Muscle of arm (tissue), 12 donors: ENCODE measurements around the gene CDH4. TPM values are rescaled to one million over a fixed set of nuclear protein-coding genes. Genes with fewer than 3 reads are reported as not detected.

Experiments
- DNase-seq: peaks from one replicate; pipeline ENCODE4 v3.0.0-alpha.2; 2013
- polyA plus RNA-seq, 12 donors: library from polyadenylated mRNA; unstranded; fragments of 120-200 nt; gene quantifications; one replicate each; pipeline ENCODE4 v1.2.1, GENCODE V29; 2013; ENCODE audit not compliant: insufficient read length in 12 of 12

Gene CDH4
- polyA plus RNA-seq, 12 donors: 0.79 to 1.4 (median 1.0) TPM; not detected in 2

- DNase-seq: no peak
These were observed 305.6 kb downstream of the CDH4 start for GRCh38 chr20:61557621-61558020.

- DNase-seq: no peak
These were observed 306.7 kb downstream of the CDH4 start for GRCh38 chr20:61558726-61559125.

GRCh38 chr20:61559706-61560315 lies 307.8 kb downstream of the CDH4 start:
- no peak for DNase-seq

GRCh38 chr20:61560361-61560853 lies 308.3 kb downstream of the CDH4 start:
- DNase-seq: no peak

- no peak for DNase-seq
These were observed 309.2 kb downstream of the CDH4 start for GRCh38 chr20:61561111-61561830.

GRCh38 chr20:61562491-61562890 lies 310.4 kb downstream of the CDH4 start:
- no peak for DNase-seq

GRCh38 chr20:61562897-61563504 lies 310.9 kb downstream of the CDH4 start:
- DNase-seq: no peak

GRCh38 chr20:61564628-61565027 lies 312.6 kb downstream of the CDH4 start:
- DNase-seq: no peak

GRCh38 chr20:61565791-61566190 lies 313.7 kb downstream of the CDH4 start:
- no peak for DNase-seq

- DNase-seq: no peak
These were observed 314.6 kb downstream of the CDH4 start for GRCh38 chr20:61566691-61567090.

- no peak for DNase-seq
These were observed 315.1 kb downstream of the CDH4 start for GRCh38 chr20:61567204-61567603.

- DNase-seq: no peak
These were observed 317.8 kb downstream of the CDH4 start for GRCh38 chr20:61569825-61570224.

GRCh38 chr20:61570646-61571195 lies 318.7 kb downstream of the CDH4 start:
- no peak for DNase-seq

- no peak for DNase-seq
These were observed 319.2 kb downstream of the CDH4 start for GRCh38 chr20:61571221-61571620.

- DNase-seq: no peak
These were observed 320.1 kb downstream of the CDH4 start for GRCh38 chr20:61571916-61572711.

GRCh38 chr20:61572789-61573188 lies 320.7 kb downstream of the CDH4 start:
- no peak for DNase-seq

- DNase-seq: no peak
These were observed 321.6 kb downstream of the CDH4 start for GRCh38 chr20:61573415-61574305.

GRCh38 chr20:61575151-61575937 lies 323.3 kb downstream of the CDH4 start:
- DNase-seq: no peak

GRCh38 chr20:61576372-61576771 lies 324.3 kb downstream of the CDH4 start:
- no peak for DNase-seq

GRCh38 chr20:61577065-61577464 lies 325.0 kb downstream of the CDH4 start:
- no peak for DNase-seq
